Stimulated activated naive CD4-positive, alpha-beta T cell treated with Interleukin-2 at 50 U/mL for 16 hours (primary cell): ENCODE results near the gene AMOTL2.

Experiments
- DNase-seq: peaks from one replicate; lab custom pipeline; 2025; lab: John Stamatoyannopoulos, UW

The AMOTL2 gene

GRCh38 chr3:134334231-134334900 is 39.9 kb downstream of the AMOTL2 start:
- DNase-seq: no peak

- no peak for DNase-seq
Measured at GRCh38 chr3:134333522-134334181, 40.6 kb downstream of the AMOTL2 start.

- no peak for DNase-seq
Measured at GRCh38 chr3:134332344-134332743, 41.9 kb downstream of the AMOTL2 start.

- DNase-seq: no peak
Measured at GRCh38 chr3:134331811-134332199, 42.4 kb downstream of the AMOTL2 start.

- no peak for DNase-seq
Measured at GRCh38 chr3:134330883-134331810, 43.1 kb downstream of the AMOTL2 start.

- DNase-seq: no peak
Measured at GRCh38 chr3:134328846-134329245, 45.4 kb downstream of the AMOTL2 start.

GRCh38 chr3:134328147-134328591 is 46.1 kb downstream of the AMOTL2 start:
- DNase-seq: no peak

GRCh38 chr3:134327594-134327975 is 46.7 kb downstream of the AMOTL2 start:
- no peak for DNase-seq

GRCh38 chr3:134326760-134327593 is 47.3 kb downstream of the AMOTL2 start:
- DNase-seq: no peak

- DNase-seq: no peak
Measured at GRCh38 chr3:134326126-134326525, 48.1 kb downstream of the AMOTL2 start.

GRCh38 chr3:134325706-134326105 is 48.5 kb downstream of the AMOTL2 start:
- DNase-seq: no peak

- no peak for DNase-seq
Measured at GRCh38 chr3:134325061-134325705, 49.1 kb downstream of the AMOTL2 start.

- no peak for DNase-seq
Measured at GRCh38 chr3:134323966-134324962, 50.0 kb downstream of the AMOTL2 start.

GRCh38 chr3:134322286-134322685 is 52.0 kb downstream of the AMOTL2 start:
- no peak for DNase-seq

GRCh38 chr3:134320749-134321148 is 53.5 kb downstream of the AMOTL2 start:
- no peak for DNase-seq

GRCh38 chr3:134319931-134320330 is 54.3 kb downstream of the AMOTL2 start:
- DNase-seq: no peak

- no peak for DNase-seq
Measured at GRCh38 chr3:134318166-134318565, 56.1 kb downstream of the AMOTL2 start.

- no peak for DNase-seq
Measured at GRCh38 chr3:134317106-134317947, 56.9 kb downstream of the AMOTL2 start.
